Adrenal gland (tissue), 5 donors: Measurements from ENCODE around the gene BAG1.

Source experiments
- CTCF ChIP-seq, 6 experiments: fragments of 450-650 bp in 4 of 6; fragments of 200-600 bp in 2 of 6; sonication (generic) in 1 of 6; IDR thresholded peaks; 1 replicate in 5 of 6; 2 replicates in 1 of 6; pipeline versions ENCODE4 v1.5.1 to v1.8.0; 2016 to 2021; ENCODE audit warnings: antibody characterized with exemption in 6 of 6, mild to moderate bottlenecking in 2 of 6, moderate library complexity in 1 of 6
- POLR2A ChIP-seq, 2 donors: fragments of 450-650 bp; IDR thresholded peaks; one replicate each; pipeline ENCODE4 v1.6.1; 2017; ENCODE audit warnings: antibody characterized with exemption in 2 of 2, mild to moderate bottlenecking in 2 of 2, moderate library complexity in 1 of 2
- donor health status: DM: no; HTN: no; CAD: no.

GRCh38 chr9:33231623-33231942, 32.9 kb downstream of the BAG1 start:
- TF ChIP-seq CTCF (IDR thresholded peaks at IDR 0.05) (no peak), POLR2A (IDR thresholded peaks at IDR 0.05) (no peak)
